Mesodermal cell (in vitro differentiated cells): ENCODE measurements around the gene RFX3.

Source experiments
- H3K27ac ChIP-seq: 2 replicates; pipeline ENCODE4 v1.7.0; 2013; ENCODE audit warnings: mild to moderate bottlenecking, low read depth, low read length, moderate library complexity; ENCODE audit not compliant: severe bottlenecking
- H3K36me3 ChIP-seq: 2 replicates; pipeline ENCODE4 v1.7.1; 2013; ENCODE audit warnings: mild to moderate bottlenecking, low read length, moderate library complexity; ENCODE audit not compliant: control insufficient read depth, insufficient read depth
- H3K4me1 ChIP-seq: one replicate; pipeline ENCODE4 v1.7.1; 2013; ENCODE audit warnings: mild to moderate bottlenecking, low read length; ENCODE audit not compliant: insufficient read depth, control insufficient read depth, poor library complexity, severe bottlenecking
- H3K4me3 ChIP-seq: 2 replicates; pipeline ENCODE4 v1.7.0; 2013; ENCODE audit warnings: low read length, control low read depth, mild to moderate bottlenecking; ENCODE audit not compliant: insufficient read depth, poor library complexity, severe bottlenecking; ENCODE audit errors: extremely low read depth
- H3K9me3 ChIP-seq: 2 replicates; pipeline ENCODE4 v1.7.1; 2013; ENCODE audit warnings: mild to moderate bottlenecking, low read length, moderate library complexity; ENCODE audit not compliant: control insufficient read depth
- WGBS, 2 experiments: methylation state at CpG; one replicate each; pipeline ENCODE4 v1.1.5; 2013; ENCODE audit warnings: missing lambda C conversion rate in 2 of 2; ENCODE audit not compliant: insufficient coverage in 2 of 2; 5-methylcytosine and 5-hydroxymethylcytosine counted together

Gene RFX3

GRCh38 chr9:3180696-3181048 lies 345.1 kb downstream of the RFX3 start:
- H3K4me1 ChIP-seq = no peaks in the 10 kb centered on the region
- H3K4me3 ChIP-seq = no peak overlapping the region
- no peak overlapping the region for H3K27ac ChIP-seq
- H3K9me3 ChIP-seq = no peaks in the 10 kb centered on the region
- WGBS, 2 experiments = 92 to 95% methylated on average over 19 of the region's 19 CpGs
- no peaks in the 10 kb centered on the region for H3K36me3 ChIP-seq

- WGBS, 2 experiments = 100% methylated on average over 1 of the region's 4 CpGs; no CpG with 5 or more reads in 1 of the 2 experiments
- Histone ChIP-seq H3K9me3 (no peaks in the 10 kb centered on the region), H3K36me3 (no peaks in the 10 kb centered on the region), H3K4me1 (no peaks in the 10 kb centered on the region), H3K27ac (no peak overlapping the region), H3K4me3 (no peak overlapping the region)
These were observed 346.1 kb downstream of the RFX3 start for GRCh38 chr9:3179711-3180110.

- no peak overlapping the region for H3K27ac ChIP-seq
- no peaks in the 10 kb centered on the region for H3K9me3 ChIP-seq
- no peaks in the 10 kb centered on the region for H3K4me1 ChIP-seq
- WGBS, 2 experiments = 83% methylated on average over 1 of the region's 1 CpG; no CpG with 5 or more reads in 1 of the 2 experiments
- no peaks in the 10 kb centered on the region for H3K36me3 ChIP-seq
- no peak overlapping the region for H3K4me3 ChIP-seq
These were observed 347.9 kb downstream of the RFX3 start for GRCh38 chr9:3177936-3178335.

- 66 to 82% methylated on average over 4 of the region's 4 CpGs for WGBS, 2 experiments
- Histone ChIP-seq H3K27ac (no peak overlapping the region), H3K36me3 (no peaks in the 10 kb centered on the region), H3K9me3 (no peaks in the 10 kb centered on the region), H3K4me3 (no peak overlapping the region), H3K4me1 (no peaks in the 10 kb centered on the region)
These were observed 348.5 kb downstream of the RFX3 start for GRCh38 chr9:3177146-3177761.

GRCh38 chr9:3173374-3173773 lies 352.4 kb downstream of the RFX3 start:
- H3K9me3 ChIP-seq = no peaks in the 10 kb centered on the region
- WGBS, 2 experiments = 78% methylated on average over 1 of the region's 4 CpGs; no CpG with 5 or more reads in 1 of the 2 experiments
- no peaks in the 10 kb centered on the region for H3K4me1 ChIP-seq
- no peaks in the 10 kb centered on the region for H3K36me3 ChIP-seq
- no peak overlapping the region for H3K4me3 ChIP-seq
- no peak overlapping the region for H3K27ac ChIP-seq

GRCh38 chr9:3170819-3171218 lies 355.0 kb downstream of the RFX3 start:
- Histone ChIP-seq H3K9me3 (no peaks in the 10 kb centered on the region), H3K36me3 (no peaks in the 10 kb centered on the region), H3K4me1 (no peaks in the 10 kb centered on the region), H3K27ac (no peak overlapping the region), H3K4me3 (no peak overlapping the region)
